Measurements from ENCODE around the gene IGSF1. TPM values are rescaled to one million over a fixed set of nuclear protein-coding genes. Genes with fewer than 3 reads are reported as not detected.

IGSF1 gene
- total and polyA plus RNA-seq, 9 donors, result 0.23 to 3.5 (median 0.57) TPM

DNA sequence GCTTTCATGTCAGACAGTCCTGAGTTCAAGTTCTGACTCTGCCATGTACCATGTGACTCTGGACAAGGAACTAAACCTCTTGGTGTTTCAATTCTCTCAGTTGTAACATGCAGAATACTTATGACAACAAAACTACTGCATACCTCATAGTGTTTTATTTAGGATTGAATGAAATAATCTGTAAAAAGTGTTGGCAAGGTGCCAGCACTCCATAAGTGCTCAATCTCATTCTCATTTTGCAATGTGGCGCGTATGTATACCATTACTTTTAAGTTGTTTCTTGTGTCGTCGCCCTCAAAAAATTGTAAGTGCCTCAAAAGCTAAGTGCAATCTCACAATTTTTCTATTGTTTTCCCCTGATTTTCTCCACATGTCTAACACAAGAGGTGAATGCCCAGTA lies 62.5 kb downstream of the IGSF1 start:
- DNase-seq, result no peak
- no peaks in the 10 kb centered on the region for H3K4me1 ChIP-seq (ENCODE audit: insufficient read depth)
- no peaks in the 10 kb centered on the region for H3K27me3 ChIP-seq
- H3K27ac ChIP-seq, result no peak overlapping the region
- no peaks in the 10 kb centered on the region for H3K9me3 ChIP-seq
- WGBS, 3 donors, result 83 to 86% (median 86%) methylated on average over 4 of the region's 4 CpGs
- intact Hi-C loops (cut with DNase I), result no loop called here
- TF ChIP-seq POLR2A (IDR thresholded peaks at IDR 0.05) (no peak), EP300 (IDR thresholded peaks at IDR 0.05) (no peak)
- TF ChIP-seq, protein P1, sequence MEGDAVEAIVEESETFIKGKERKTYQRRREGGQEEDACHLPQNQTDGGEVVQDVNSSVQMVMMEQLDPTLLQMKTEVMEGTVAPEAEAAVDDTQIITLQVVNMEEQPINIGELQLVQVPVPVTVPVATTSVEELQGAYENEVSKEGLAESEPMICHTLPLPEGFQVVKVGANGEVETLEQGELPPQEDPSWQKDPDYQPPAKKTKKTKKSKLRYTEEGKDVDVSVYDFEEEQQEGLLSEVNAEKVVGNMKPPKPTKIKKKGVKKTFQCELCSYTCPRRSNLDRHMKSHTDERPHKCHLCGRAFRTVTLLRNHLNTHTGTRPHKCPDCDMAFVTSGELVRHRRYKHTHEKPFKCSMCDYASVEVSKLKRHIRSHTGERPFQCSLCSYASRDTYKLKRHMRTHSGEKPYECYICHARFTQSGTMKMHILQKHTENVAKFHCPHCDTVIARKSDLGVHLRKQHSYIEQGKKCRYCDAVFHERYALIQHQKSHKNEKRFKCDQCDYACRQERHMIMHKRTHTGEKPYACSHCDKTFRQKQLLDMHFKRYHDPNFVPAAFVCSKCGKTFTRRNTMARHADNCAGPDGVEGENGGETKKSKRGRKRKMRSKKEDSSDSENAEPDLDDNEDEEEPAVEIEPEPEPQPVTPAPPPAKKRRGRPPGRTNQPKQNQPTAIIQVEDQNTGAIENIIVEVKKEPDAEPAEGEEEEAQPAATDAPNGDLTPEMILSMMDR (IDR thresholded peaks at IDR 0.05), result no peak
- no peak overlapping the region for H3K4me3 ChIP-seq
- H3K36me3 ChIP-seq, result no peaks in the 10 kb centered on the region

DNA sequence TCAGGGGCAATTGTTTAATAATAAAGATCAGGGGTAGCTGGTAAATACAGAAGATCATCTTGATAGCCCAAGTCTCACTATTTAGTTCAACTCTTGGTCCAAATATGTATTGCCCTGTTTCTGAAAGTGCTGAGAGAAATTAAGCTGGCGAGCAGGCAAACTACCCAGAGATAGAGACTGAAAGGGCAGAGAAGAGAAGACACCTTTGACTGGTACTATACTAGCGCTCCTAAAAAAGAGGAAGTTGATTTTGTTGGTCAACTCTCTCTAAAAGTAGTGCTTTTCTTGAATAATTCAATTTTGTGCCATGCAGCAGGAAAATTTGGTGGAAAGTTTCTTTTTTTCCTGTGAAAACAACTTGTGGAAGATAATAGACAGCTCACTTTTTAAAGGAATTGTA lies 64.0 kb downstream of the IGSF1 start:
- H3K27me3 ChIP-seq, result no peaks in the 10 kb centered on the region

More for the DNA sequence above, 64.0 kb downstream of the IGSF1 start:
- no peak for TF ChIP-seq POLR2A (IDR thresholded peaks at IDR 0.05)
- no peak for TF ChIP-seq EP300 (IDR thresholded peaks at IDR 0.05)
- TF ChIP-seq, protein P1 (IDR thresholded peaks at IDR 0.05), result no peak
- intact Hi-C loops (cut with DNase I), result no loop called here
- Histone ChIP-seq H3K4me3 (no peak overlapping the region), H3K36me3 (no peaks in the 10 kb centered on the region), H3K27ac (no peak overlapping the region), H3K4me1 (ENCODE audit: insufficient read depth) (no peaks in the 10 kb centered on the region), H3K9me3 (no peaks in the 10 kb centered on the region)
- 61 to 69% (median 64%) methylated on average over 2 of the region's 2 CpGs for WGBS, 3 donors
- DNase-seq, result no peak

Other genes starting within 250 kb of the IGSF1 start
- gene ARHGAP36, start 231.0 kb downstream of the IGSF1 start, total RNA-seq, result under 1 TPM in 1 of 7 donors, not detected in 6; 0.13 TPM
- not detected for gene ARHGAP36, start 231.0 kb downstream of the IGSF1 start, polyA plus RNA-seq

Measured in ovary (tissue), 9 donors.